GM18502 (cell line): ENCODE measurements around the gene GPR17.

Experiments used
- ATAC-seq: cut with Tn5 transposase; IDR thresholded peaks from one replicate; pipeline ENCODE4 v1.9.1; 2021; ENCODE audit warnings: mild to moderate bottlenecking; ENCODE audit not compliant: unreplicated experiment, poor library complexity

GPR17 gene

GRCh38 chr2:127638361-127639110 lies 7.4 kb upstream of the GPR17 start:
- ATAC-seq: no peak

- ATAC-seq: no peak
Measured at GRCh38 chr2:127639111-127639474, 6.9 kb upstream of the GPR17 start.

DNA sequence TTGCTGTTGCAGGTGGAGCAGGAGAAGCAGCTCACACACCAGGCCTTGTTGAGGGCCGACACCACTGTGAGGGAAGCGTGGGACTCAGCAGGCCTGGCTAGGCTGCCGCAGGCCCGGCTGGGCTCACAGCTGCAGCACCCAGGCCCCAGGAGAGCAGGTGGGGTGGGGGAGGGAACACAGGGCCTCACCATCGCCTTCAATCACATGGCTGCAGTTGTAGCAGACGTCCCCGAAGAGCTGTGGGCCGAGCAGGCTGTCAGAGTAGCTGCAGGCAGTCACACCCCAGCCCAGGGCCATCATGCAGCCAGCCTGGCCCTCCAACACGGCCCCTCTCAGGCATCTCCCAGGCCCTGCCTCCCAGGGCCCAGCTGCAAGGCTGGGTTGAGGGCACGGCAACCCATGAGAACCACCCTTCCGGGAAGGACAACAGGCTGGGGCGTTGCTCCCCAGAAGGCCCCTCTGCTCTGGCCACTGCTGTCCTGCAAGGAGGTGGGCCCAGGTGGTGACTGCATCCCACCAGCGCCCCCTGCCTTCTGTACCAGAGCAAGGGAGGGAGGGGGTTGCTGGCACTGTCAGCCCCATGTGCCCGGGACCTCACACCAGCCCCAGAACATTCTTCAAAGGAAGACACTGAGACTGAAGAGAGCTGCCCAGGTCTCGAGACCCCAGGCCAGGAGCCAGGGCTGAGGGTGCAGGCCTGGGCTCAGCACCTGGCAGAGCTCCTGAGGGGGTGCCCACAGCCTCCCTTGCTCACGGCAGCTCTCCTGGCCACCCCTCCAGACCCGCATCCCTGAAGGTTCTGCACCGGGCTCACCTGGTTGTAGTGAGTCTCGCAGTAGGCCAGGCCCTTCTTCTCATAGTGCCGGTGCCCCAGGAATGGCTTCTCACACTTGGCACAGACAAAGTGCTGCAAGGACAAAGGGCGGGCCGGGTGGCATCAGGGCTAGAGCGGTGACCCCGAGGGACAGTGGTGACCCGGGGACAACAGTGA lies 5.6 kb upstream of the GPR17 start:
- no peak for ATAC-seq

- ATAC-seq: no peak
Measured at GRCh38 chr2:127641133-127641532, 4.8 kb upstream of the GPR17 start.

DNA sequence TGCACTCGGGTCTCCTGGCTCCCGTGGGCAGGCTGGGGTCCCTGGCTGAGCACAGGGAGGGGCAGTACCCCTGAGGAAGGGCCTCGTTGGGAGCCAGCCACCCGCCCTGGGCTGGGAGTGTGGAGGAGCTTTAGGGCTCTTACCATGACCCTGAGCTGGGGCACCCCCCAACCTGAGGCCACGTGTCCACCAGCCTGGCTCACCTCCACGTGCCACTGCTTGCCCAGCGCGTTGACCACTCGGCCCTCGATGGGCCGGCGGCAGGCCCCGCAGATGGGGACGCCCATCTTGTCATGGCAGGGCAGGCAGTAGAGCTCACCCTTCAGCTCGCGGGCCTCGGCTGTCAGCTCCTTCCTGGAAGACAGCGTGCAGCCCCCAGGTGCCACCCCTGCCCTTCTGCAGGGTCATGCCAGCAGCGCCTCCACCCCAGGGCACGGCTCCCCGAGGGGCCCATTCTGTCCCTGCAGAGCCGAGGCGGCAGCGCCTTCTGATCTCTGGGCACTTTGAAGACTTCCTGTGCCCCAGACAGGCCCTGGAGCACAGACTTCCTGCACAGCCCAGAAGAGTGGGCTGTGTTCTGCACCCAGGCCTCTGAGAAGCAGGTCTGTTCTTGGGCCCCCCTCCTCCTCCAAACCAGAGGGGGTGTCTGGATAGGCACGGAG lies 4.0 kb upstream of the GPR17 start:
- ATAC-seq: no peak

- no peak for ATAC-seq
Measured at GRCh38 chr2:127642706-127643438, 3.1 kb upstream of the GPR17 start.

- ATAC-seq: no peak
Measured at GRCh38 chr2:127643439-127644065, 2.4 kb upstream of the GPR17 start.

DNA sequence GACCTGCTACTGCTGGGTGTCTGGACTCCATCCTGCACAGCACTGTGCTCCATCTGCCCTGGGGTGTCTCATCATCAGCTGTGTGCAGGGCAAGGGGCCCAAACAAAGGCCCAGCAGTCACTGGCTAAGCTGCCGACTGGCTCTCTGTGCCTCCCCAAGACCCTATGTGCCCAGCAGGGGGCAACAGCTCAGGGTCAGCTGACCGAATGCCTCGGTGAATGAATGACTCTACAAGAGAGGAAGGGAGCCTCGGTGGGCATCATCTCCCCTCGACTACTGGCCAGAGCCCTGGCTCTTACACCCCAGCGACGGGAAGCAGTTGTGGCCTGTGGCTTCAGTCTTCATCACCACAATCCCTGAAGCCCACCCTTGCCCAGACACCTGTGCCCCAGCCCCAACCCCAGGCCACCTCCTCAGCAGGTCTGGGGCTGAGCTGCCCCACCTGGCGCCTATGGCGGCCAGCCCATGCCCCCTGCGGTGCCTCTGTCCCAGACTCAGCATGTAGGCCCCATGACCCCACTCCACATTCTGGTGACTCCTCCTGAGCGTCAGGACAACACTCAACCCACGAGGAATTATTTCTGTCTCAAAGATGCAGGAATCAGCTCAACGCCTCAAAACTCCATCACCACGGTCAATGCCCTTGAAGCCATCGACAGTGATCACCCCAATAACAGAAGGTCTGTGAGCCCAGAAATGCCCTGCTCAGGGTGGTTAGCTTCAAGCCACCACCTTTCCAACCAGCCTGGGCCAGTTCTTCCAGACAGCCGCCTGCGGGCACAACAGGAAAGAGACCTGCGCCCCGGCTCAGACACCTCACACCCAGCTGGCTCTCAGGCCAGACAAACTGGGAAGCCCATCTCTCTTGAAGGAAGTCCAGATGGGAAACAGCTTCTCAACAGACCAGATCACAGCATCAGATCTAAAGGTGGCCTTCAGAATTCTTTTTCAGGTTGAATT lies 1.6 kb upstream of the GPR17 start:
- no peak for ATAC-seq

GRCh38 chr2:127645026-127645394 lies 943 bp upstream of the GPR17 start:
- ATAC-seq: no peak

- ATAC-seq: no peak
Measured at GRCh38 chr2:127646487-127647241, 711 bp downstream of the GPR17 start.

GRCh38 chr2:127647242-127648190 lies 1.6 kb downstream of the GPR17 start:
- no peak for ATAC-seq

DNA sequence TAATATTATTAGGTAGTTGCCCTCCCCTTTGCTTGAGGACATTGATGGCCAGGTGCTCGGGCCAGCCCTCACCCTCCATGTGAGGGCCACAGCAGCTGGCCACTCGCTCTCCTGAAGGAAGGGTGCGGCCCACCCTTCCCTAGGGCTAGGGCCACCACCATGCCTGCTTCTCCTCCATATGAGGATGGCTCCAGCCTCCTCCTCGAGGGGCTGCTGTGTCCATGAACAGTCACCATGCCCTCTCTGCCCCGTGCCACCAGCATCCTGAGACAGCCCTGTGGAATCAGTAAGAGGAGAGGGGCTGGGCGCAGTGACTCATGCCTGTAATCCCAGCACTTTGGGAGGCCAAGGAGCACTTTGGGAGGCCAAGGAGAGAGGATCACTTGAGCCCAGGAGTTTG lies 2.4 kb downstream of the GPR17 start:
- ATAC-seq: no peak

- ATAC-seq: no peak
Measured at GRCh38 chr2:127649100-127649611, 3.2 kb downstream of the GPR17 start.

- ATAC-seq: peak; percentile 78
Measured at GRCh38 chr2:127649684-127650040, 3.7 kb downstream of the GPR17 start.

DNA sequence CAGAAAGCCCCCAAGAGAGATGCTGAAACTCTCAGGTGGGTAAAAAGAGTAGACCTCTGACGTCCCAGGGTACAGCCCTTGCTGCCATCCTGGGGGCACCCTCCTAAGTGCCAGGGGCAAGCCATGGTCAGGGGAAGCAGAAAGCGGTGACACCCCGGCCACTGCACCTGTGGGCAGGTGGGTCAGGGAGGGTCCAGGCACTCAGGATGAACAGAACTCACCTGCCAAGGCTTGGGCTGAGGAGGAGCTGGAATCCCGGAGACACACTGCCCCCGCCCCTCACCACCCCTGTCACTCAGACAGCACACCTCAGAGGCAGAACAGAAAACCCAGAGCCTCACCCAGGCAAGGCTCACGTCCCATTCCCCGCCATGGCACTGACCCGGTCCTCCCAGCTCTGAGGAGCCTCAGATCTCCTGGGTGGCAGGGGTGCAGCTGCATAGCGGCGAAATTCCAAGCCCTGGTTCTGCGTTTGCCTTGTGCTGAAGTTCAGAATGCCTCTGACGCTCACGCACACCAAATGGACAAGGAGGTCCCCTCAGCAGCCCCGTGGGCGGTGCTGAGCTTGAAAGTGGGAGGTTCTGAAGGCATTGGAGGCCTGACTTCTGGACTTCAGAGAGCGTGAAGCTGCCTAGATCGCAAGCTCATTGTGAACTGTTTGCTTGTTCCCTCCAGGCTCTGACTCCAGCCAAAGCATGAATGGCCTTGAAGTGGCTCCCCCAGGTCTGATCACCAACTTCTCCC lies 4.3 kb downstream of the GPR17 start:
- peak; percentile 20 for ATAC-seq

DNA sequence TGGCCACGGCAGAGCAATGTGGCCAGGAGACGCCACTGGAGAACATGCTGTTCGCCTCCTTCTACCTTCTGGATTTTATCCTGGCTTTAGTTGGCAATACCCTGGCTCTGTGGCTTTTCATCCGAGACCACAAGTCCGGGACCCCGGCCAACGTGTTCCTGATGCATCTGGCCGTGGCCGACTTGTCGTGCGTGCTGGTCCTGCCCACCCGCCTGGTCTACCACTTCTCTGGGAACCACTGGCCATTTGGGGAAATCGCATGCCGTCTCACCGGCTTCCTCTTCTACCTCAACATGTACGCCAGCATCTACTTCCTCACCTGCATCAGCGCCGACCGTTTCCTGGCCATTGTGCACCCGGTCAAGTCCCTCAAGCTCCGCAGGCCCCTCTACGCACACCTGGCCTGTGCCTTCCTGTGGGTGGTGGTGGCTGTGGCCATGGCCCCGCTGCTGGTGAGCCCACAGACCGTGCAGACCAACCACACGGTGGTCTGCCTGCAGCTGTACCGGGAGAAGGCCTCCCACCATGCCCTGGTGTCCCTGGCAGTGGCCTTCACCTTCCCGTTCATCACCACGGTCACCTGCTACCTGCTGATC lies 4.9 kb downstream of the GPR17 start:
- ATAC-seq: no peak
